CD4-positive, alpha-beta T cell treated with Interleukin-17A for 1 hour (primary cell): ENCODE results near the gene KDSR.

Source experiments
- DNase-seq: peaks from one replicate; pipeline ENCODE4 v3.0.0-alpha.2; 2020

KDSR gene

GRCh38 chr18:63367053-63367953, at the start of gene KDSR:
TSS of gene KDSR (minus strand) at chr18:63367206. CDS start at chr18:63367118, 88 bp downstream.
- DNase-seq: peak; percentile 80

GRCh38 chr18:63412953-63413352, 45.9 kb upstream of the KDSR start:
- DNase-seq: no peak

GRCh38 chr18:63410792-63411191, 43.8 kb upstream of the KDSR start:
- no peak for DNase-seq

- no peak for DNase-seq
Measured at GRCh38 chr18:63409301-63409700, 42.3 kb upstream of the KDSR start.

- DNase-seq: no peak
Measured at GRCh38 chr18:63407734-63408133, 40.7 kb upstream of the KDSR start.

GRCh38 chr18:63405986-63406385, 39.0 kb upstream of the KDSR start:
- no peak for DNase-seq

GRCh38 chr18:63402246-63403162, 35.5 kb upstream of the KDSR start:
- DNase-seq: no peak

- DNase-seq: no peak
Measured at GRCh38 chr18:63399300-63399699, 32.3 kb upstream of the KDSR start.

GRCh38 chr18:63397349-63397748, 30.3 kb upstream of the KDSR start:
- DNase-seq: no peak

GRCh38 chr18:63395503-63395902, 28.5 kb upstream of the KDSR start:
- DNase-seq: no peak

- DNase-seq: no peak
Measured at GRCh38 chr18:63394954-63395353, 27.9 kb upstream of the KDSR start.

- no peak for DNase-seq
Measured at GRCh38 chr18:63387861-63388260, 20.9 kb upstream of the KDSR start.

GRCh38 chr18:63382843-63383242, 15.8 kb upstream of the KDSR start:
- DNase-seq: no peak

- DNase-seq: no peak
Measured at GRCh38 chr18:63379639-63379962, 12.6 kb upstream of the KDSR start.

- no peak for DNase-seq
Measured at GRCh38 chr18:63378919-63379638, 12.1 kb upstream of the KDSR start.

GRCh38 chr18:63377275-63377980, 10.4 kb upstream of the KDSR start:
- no peak for DNase-seq

- no peak for DNase-seq
Measured at GRCh38 chr18:63376538-63376937, 9.5 kb upstream of the KDSR start.

GRCh38 chr18:63374540-63374939, 7.5 kb upstream of the KDSR start:
- DNase-seq: no peak

GRCh38 chr18:63373161-63373560, 6.2 kb upstream of the KDSR start:
- DNase-seq: no peak

- no peak for DNase-seq
Measured at GRCh38 chr18:63368611-63369010, 1.6 kb upstream of the KDSR start.

- DNase-seq: peak; percentile 55
Measured at GRCh38 chr18:63366213-63367052, 573 bp downstream of the KDSR start.

- DNase-seq: no peak
Measured at GRCh38 chr18:63365876-63366212, 1.2 kb downstream of the KDSR start.
